Astrocyte (in vitro differentiated cells and primary cell): ENCODE results near the gene ARID3C.

Source experiments
- CTCF ChIP-seq: IDR thresholded peaks from 2 replicates; pipeline ENCODE4 v1.5.1; 2011; ENCODE audit warnings: low read depth, mild to moderate bottlenecking, inconsistent platforms, low read length, moderate library complexity; ENCODE audit not compliant: insufficient read depth
- EZH2 ChIP-seq: IDR thresholded peaks from 2 replicates; pipeline ENCODE4 v1.6.1; 2012; ENCODE audit warnings: mild to moderate bottlenecking, low read length, inconsistent platforms; ENCODE audit not compliant: insufficient read depth

- TF ChIP-seq CTCF (no peak), EZH2 (no peak)
These were observed 584 bp upstream of the ARID3C start for GRCh38 chr9:34629491-34629808.
